Nephron progenitor cell (in vitro differentiated cells): Measurements from ENCODE around the gene AP4B1.

Source experiments
- DNase-seq: peaks from one replicate; pipeline ENCODE4 v3.0.0; 2021
- H3K27ac Mint-ChIP-seq: 2 replicates; pipeline ENCODE4 v1.8.0; 2021; ENCODE audit warnings: mild to moderate bottlenecking, moderate library complexity, mixed read lengths
- H3K27me3 Mint-ChIP-seq: 2 replicates; pipeline ENCODE4 v1.8.0; 2021; ENCODE audit warnings: mild to moderate bottlenecking, low read depth, mixed read lengths; ENCODE audit not compliant: poor library complexity
- H3K36me3 Mint-ChIP-seq: 2 replicates; pipeline ENCODE4 v1.8.0; 2021; ENCODE audit warnings: low read depth, mixed read lengths
- H3K4me1 Mint-ChIP-seq: 2 replicates; pipeline ENCODE4 v1.8.0; 2021; ENCODE audit warnings: mixed read lengths
- H3K4me3 Mint-ChIP-seq: 2 replicates; pipeline ENCODE4 v1.8.0; 2021; ENCODE audit warnings: mild to moderate bottlenecking, moderate library complexity, mixed read lengths
- H3K9me3 Mint-ChIP-seq: 2 replicates; pipeline ENCODE4 v1.8.0; 2021; ENCODE audit warnings: mild to moderate bottlenecking, moderate library complexity, mixed read lengths
- CTCF ChIP-seq: fragments of 200-600 bp; sonication (generic); IDR thresholded peaks from 2 replicates; pipeline ENCODE4 v1.5.0; 2021; ENCODE audit warnings: antibody characterized with exemption

AP4B1 gene

GRCh38 chr1:113928941-113929749 lies 24.5 kb upstream of the AP4B1 start, which contains the start of gene HIPK1:
HIPK1 (plus strand) TSS chr1:113929324.
- peak within 1 kb of the TSS; percentile 99 for H3K27ac Mint-ChIP-seq
- peaks cover 55% of the 10 kb centered on the region for H3K4me1 Mint-ChIP-seq
- no peak for TF ChIP-seq CTCF
- peak; percentile 95 for DNase-seq
- no peaks in the 10 kb centered on the region for H3K9me3 Mint-ChIP-seq
- peaks cover 4% of the 10 kb centered on the region for H3K36me3 Mint-ChIP-seq
- peaks cover 25% of the 10 kb centered on the region for H3K27me3 Mint-ChIP-seq
- peak within 1 kb of the TSS; percentile 97 for H3K4me3 Mint-ChIP-seq

GRCh38 chr1:113928187-113928930 lies 23.8 kb upstream of the AP4B1 start:
- peaks cover 48% of the 10 kb centered on the region for H3K4me1 Mint-ChIP-seq
- peaks cover 32% of the 10 kb centered on the region for H3K27me3 Mint-ChIP-seq
- no peak for DNase-seq
- TF ChIP-seq CTCF: no peak
- no peaks in the 10 kb centered on the region for H3K9me3 Mint-ChIP-seq
- H3K27ac Mint-ChIP-seq: peak overlapping the region; percentile 96
- no peaks in the 10 kb centered on the region for H3K36me3 Mint-ChIP-seq
- H3K4me3 Mint-ChIP-seq: peak overlapping the region; percentile 91

- Mint-ChIP-seq H3K4me1 (peaks cover 16% of the 10 kb centered on the region), H3K27me3 (peaks cover 49% of the 10 kb centered on the region), H3K4me3 (no peak overlapping the region), H3K36me3 (no peaks in the 10 kb centered on the region), H3K27ac (no peak overlapping the region), H3K9me3 (no peaks in the 10 kb centered on the region)
- DNase-seq: no peak
- no peak for TF ChIP-seq CTCF
Measured at GRCh38 chr1:113924473-113924872, 19.9 kb upstream of the AP4B1 start.

GRCh38 chr1:113922957-113923356 lies 18.4 kb upstream of the AP4B1 start:
- no peak for TF ChIP-seq CTCF
- Mint-ChIP-seq H3K4me3 (no peak overlapping the region), H3K27me3 (peaks cover 55% of the 10 kb centered on the region), H3K4me1 (peaks cover 5% of the 10 kb centered on the region), H3K27ac (no peak overlapping the region), H3K36me3 (no peaks in the 10 kb centered on the region), H3K9me3 (no peaks in the 10 kb centered on the region)
- DNase-seq: no peak

- TF ChIP-seq CTCF: no peak
- H3K4me3 Mint-ChIP-seq: no peak overlapping the region
- no peak for DNase-seq
- H3K4me1 Mint-ChIP-seq: no peaks in the 10 kb centered on the region
- H3K27me3 Mint-ChIP-seq: peaks cover 26% of the 10 kb centered on the region
- no peaks in the 10 kb centered on the region for H3K9me3 Mint-ChIP-seq
- no peaks in the 10 kb centered on the region for H3K36me3 Mint-ChIP-seq
- H3K27ac Mint-ChIP-seq: no peak overlapping the region
Measured at GRCh38 chr1:113918243-113918642, 13.6 kb upstream of the AP4B1 start.
